22Rv1 (cell line): ENCODE data around the gene DIAPH2.
A peak's percentile ranks its signal among the peaks of the same experiment; 100 is the strongest.

ENCODE experiments used
- H3K27ac ChIP-seq: fragments of 450-650 bp; 2 replicates; pipeline ENCODE4 v1.5.1; 2017
- CTCF ChIP-seq: fragments of 450-650 bp; IDR thresholded peaks from 2 replicates; pipeline ENCODE4 v1.5.1; 2017; ENCODE audit warnings: mild to moderate bottlenecking
- ZFX ChIP-seq: fragments of 450-650 bp; IDR thresholded peaks from 2 replicates; pipeline ENCODE4 v1.6.1; 2017; ENCODE audit warnings: antibody characterized with exemption, borderline replicate concordance

Gene DIAPH2

GRCh38 chrX:97000682-97001368, 316.2 kb downstream of the DIAPH2 start:
- TF ChIP-seq CTCF (no peak), ZFX (no peak)
- H3K27ac ChIP-seq: no peak overlapping the region

GRCh38 chrX:97006167-97006566, 321.5 kb downstream of the DIAPH2 start:
- no peak overlapping the region for H3K27ac ChIP-seq
- TF ChIP-seq ZFX: no peak
- TF ChIP-seq CTCF: no peak

GRCh38 chrX:97009391-97009790, 324.7 kb downstream of the DIAPH2 start:
- no peak for TF ChIP-seq ZFX

GRCh38 chrX:97011540-97011939, 326.9 kb downstream of the DIAPH2 start:
- TF ChIP-seq ZFX (no peak), CTCF (no peak)
- H3K27ac ChIP-seq: no peak overlapping the region

More at GRCh38 chrX:97009391-97009790, 324.7 kb downstream of the DIAPH2 start:
- no peak overlapping the region for H3K27ac ChIP-seq

GRCh38 chrX:97016106-97016505, 331.5 kb downstream of the DIAPH2 start:
- TF ChIP-seq CTCF (peak; percentile 21), ZFX (no peak)
- no peak overlapping the region for H3K27ac ChIP-seq

GRCh38 chrX:97021680-97022079, 337.0 kb downstream of the DIAPH2 start:
- no peak overlapping the region for H3K27ac ChIP-seq
- TF ChIP-seq ZFX: no peak
- TF ChIP-seq CTCF: no peak

GRCh38 chrX:97026406-97026805, 341.8 kb downstream of the DIAPH2 start:
- H3K27ac ChIP-seq: no peak overlapping the region
- no peak for TF ChIP-seq ZFX
- TF ChIP-seq CTCF: no peak
